ENCODE measurements around the gene TMEM163. TPM values are rescaled to one million over a fixed set of nuclear protein-coding genes. Genes with fewer than 3 reads are reported as not detected.

The TMEM163 gene
- total and polyA plus RNA-seq, 7 donors: 0.28 to 2.6 (median 1.1) TPM; not detected in 1

DNA sequence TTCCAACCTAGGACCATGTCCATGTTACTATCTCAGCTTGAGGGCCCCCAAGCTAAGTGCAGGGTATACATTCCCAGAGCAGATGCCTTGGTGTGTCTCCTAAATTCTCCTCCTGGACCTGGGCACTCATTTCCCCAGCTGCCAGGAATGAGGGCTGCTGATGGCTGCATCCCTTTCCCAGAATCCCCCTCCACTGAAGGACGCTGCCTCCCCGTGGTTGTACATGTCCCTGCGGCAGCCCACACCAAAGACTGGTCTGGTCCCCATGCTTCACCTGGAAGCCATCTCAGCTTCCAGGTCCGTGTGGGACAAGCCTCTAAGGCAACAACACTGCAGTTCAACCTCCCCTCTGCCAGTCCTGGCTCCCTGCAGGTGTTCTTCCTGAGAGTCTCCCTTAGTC is 14.6 kb downstream of the TMEM163 start:
- Histone ChIP-seq H3K36me3 (no peaks in the 10 kb centered on the region), H3K9me3 (no peaks in the 10 kb centered on the region), H3K27ac (no peak overlapping the region), H3K27me3 (peaks cover 0 to 15% (median 0%) of the 10 kb centered on the region in 3 donors), H3K4me3 (no peak overlapping the region), H3K4me1 (no peaks in the 10 kb centered on the region)
- 79 to 88% methylated on average over 4 of the region's 4 CpGs for WGBS, 2 donors
- intact Hi-C loops (cut with DNase I): no loop called here
- no peak for DNase-seq
- TF ChIP-seq POLR2A (IDR thresholded peaks at IDR 0.05) (no peak), POLR2AphosphoS5 (IDR thresholded peaks at IDR 0.05) (no peak), CTCF (IDR thresholded peaks at IDR 0.05) (no peak), EP300 (IDR thresholded peaks at IDR 0.05) (no peak)

GRCh38 chr2:134703426-134703825 is 15.4 kb downstream of the TMEM163 start:
- H3K4me1 ChIP-seq: no peaks in the 10 kb centered on the region
- H3K36me3 ChIP-seq: no peaks in the 10 kb centered on the region
- H3K27ac ChIP-seq: no peak overlapping the region
- H3K27me3 ChIP-seq: peaks cover 0 to 15% (median 0%) of the 10 kb centered on the region in 3 donors
- no peaks in the 10 kb centered on the region for H3K9me3 ChIP-seq
- no peak for DNase-seq
- 49 to 55% methylated on average over 1 of the region's 1 CpG for WGBS, 2 donors
- intact Hi-C loops (cut with DNase I): no loop called here
- TF ChIP-seq EP300 (IDR thresholded peaks at IDR 0.05): no peak
- no peak for TF ChIP-seq CTCF (IDR thresholded peaks at IDR 0.05)
- no peak for TF ChIP-seq POLR2A (IDR thresholded peaks at IDR 0.05)
- no peak for TF ChIP-seq POLR2AphosphoS5 (IDR thresholded peaks at IDR 0.05)
- no peak overlapping the region for H3K4me3 ChIP-seq

DNA sequence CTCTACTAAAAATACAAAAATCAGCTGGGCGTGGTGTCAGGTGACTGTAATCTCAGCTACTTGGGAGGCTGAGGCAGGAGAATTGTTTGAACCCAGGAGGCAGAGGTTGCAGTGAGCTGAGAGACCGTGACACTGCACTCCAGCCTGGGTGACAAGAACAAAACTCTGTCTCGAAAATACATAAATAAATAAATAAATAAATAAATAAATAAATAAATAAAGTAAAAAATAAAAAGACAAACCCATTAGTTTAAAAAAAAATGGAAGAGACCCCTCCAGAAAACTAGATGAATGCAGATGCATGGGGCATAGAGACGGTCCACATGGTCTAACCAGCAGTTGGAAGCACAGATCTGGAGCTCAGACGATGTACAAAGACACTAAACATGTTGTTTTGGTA is 18.1 kb downstream of the TMEM163 start:
- H3K27me3 ChIP-seq: peaks cover 0 to 15% (median 0%) of the 10 kb centered on the region in 3 donors
- H3K36me3 ChIP-seq: no peaks in the 10 kb centered on the region
- H3K27ac ChIP-seq: no peak overlapping the region
- H3K4me3 ChIP-seq: no peak overlapping the region
- 86 to 91% methylated on average over 5 of the region's 5 CpGs for WGBS, 2 donors
- no peaks in the 10 kb centered on the region for H3K9me3 ChIP-seq
- no peaks in the 10 kb centered on the region for H3K4me1 ChIP-seq
- TF ChIP-seq EP300 (IDR thresholded peaks at IDR 0.05) (no peak), POLR2A (IDR thresholded peaks at IDR 0.05) (no peak), CTCF (IDR thresholded peaks at IDR 0.05) (no peak), POLR2AphosphoS5 (IDR thresholded peaks at IDR 0.05) (no peak)
- intact Hi-C loops (cut with DNase I): no loop called here
- no peak for DNase-seq

- no peak overlapping the region for H3K4me3 ChIP-seq
- H3K4me1 ChIP-seq: no peaks in the 10 kb centered on the region
- TF ChIP-seq POLR2AphosphoS5 (IDR thresholded peaks at IDR 0.05): no peak
- TF ChIP-seq POLR2A (IDR thresholded peaks at IDR 0.05): no peak
- TF ChIP-seq EP300 (IDR thresholded peaks at IDR 0.05): no peak
- no peak for TF ChIP-seq CTCF (IDR thresholded peaks at IDR 0.05)
- intact Hi-C loops (cut with DNase I): no loop called here
- H3K27me3 ChIP-seq: no peaks in the 10 kb centered on the region
- no peak overlapping the region for H3K27ac ChIP-seq
- DNase-seq: no peak
- no peaks in the 10 kb centered on the region for H3K9me3 ChIP-seq
- no peaks in the 10 kb centered on the region for H3K36me3 ChIP-seq
These were observed 24.4 kb downstream of the TMEM163 start for GRCh38 chr2:134694411-134694810.
